ENCODE results near the gene TRHDE. TPM values are rescaled to one million over a fixed set of nuclear protein-coding genes. Genes with fewer than 3 reads are reported as not detected.

Gene TRHDE
- polyA plus RNA-seq, 1 donor (not counting 4 experiments of a cell fraction or from before 2014, with no cell fraction given), result 0.12 TPM

DNA sequence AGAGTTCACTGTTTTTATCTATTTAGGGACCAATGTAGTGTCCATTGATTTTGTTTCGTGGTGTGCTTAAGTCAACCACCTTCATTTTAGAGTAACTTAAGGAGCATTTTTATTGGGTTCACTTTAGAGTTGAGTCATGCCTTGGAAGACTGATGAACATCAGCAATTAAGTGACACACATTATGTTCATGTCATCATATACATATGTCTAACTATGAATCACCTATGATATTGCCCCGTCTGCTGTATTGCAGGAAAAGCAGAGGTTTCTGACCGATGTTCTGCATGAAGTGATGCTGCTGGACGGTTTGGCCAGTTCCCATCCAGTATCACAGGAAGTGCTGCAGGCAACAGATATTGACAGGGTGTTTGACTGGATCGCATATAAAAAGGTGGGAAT lies 227.1 kb downstream of the TRHDE start:
- Histone ChIP-seq H3K4me3 (ENCODE audit: control insufficient read depth in 2 of 3, extremely low read depth in 1 of 3, insufficient read depth in 2 of 3, low read depth in 1 of 3, low read length in 3 of 3) (no peak overlapping the region), H4K20me1 (ENCODE audit: control insufficient read depth, extremely low read depth, insufficient read depth, low read length) (no peaks in the 10 kb centered on the region), H3K79me2 (ENCODE audit: control insufficient read depth, insufficient read depth, low read length) (no peaks in the 10 kb centered on the region), H3K9ac (ENCODE audit: control insufficient read depth, extremely low read depth, insufficient read depth, low read length) (no peak overlapping the region), H3K9me3 (ENCODE audit: control insufficient read depth, low read depth, low read length) (no peaks in the 10 kb centered on the region), H3K9me1 (ENCODE audit: control insufficient read depth, extremely low read depth, insufficient read depth, low read length) (no peaks in the 10 kb centered on the region), H3K36me3 (ENCODE audit: control insufficient read depth in 2 of 2, extremely low read depth in 1 of 2, insufficient read depth in 2 of 2, low read length in 2 of 2) (no peaks in the 10 kb centered on the region), H3K4me2 (ENCODE audit: control insufficient read depth, extremely low read depth, insufficient read depth, low read depth, low read length) (no peak overlapping the region), H3K27me3 (ENCODE audit: control insufficient read depth, extremely low read depth, insufficient read depth, low read length) (no peaks in the 10 kb centered on the region), H2AFZ (ENCODE audit: control insufficient read depth, low read length) (no peak overlapping the region), H3K27ac (ENCODE audit: control insufficient read depth, insufficient read depth, low read length) (no peak overlapping the region), H3K4me1 (ENCODE audit: control insufficient read depth, extremely low read depth, insufficient read depth, low read length) (no peaks in the 10 kb centered on the region)
- TF ChIP-seq, protein P1, sequence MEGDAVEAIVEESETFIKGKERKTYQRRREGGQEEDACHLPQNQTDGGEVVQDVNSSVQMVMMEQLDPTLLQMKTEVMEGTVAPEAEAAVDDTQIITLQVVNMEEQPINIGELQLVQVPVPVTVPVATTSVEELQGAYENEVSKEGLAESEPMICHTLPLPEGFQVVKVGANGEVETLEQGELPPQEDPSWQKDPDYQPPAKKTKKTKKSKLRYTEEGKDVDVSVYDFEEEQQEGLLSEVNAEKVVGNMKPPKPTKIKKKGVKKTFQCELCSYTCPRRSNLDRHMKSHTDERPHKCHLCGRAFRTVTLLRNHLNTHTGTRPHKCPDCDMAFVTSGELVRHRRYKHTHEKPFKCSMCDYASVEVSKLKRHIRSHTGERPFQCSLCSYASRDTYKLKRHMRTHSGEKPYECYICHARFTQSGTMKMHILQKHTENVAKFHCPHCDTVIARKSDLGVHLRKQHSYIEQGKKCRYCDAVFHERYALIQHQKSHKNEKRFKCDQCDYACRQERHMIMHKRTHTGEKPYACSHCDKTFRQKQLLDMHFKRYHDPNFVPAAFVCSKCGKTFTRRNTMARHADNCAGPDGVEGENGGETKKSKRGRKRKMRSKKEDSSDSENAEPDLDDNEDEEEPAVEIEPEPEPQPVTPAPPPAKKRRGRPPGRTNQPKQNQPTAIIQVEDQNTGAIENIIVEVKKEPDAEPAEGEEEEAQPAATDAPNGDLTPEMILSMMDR (optimal IDR thresholded peaks at IDR 0.05 in 1 of 3, IDR thresholded peaks at IDR 0.05 in 1 of 3, conservative IDR thresholded peaks at IDR 0.05 in 1 of 3; ENCODE audit: extremely low read depth in 1 of 3, insufficient read depth in 2 of 3, low read length in 3 of 3), result no peak
- no peak for TF ChIP-seq EZH2 (IDR thresholded peaks at IDR 0.05; ENCODE audit: low read length)
- FAIRE-seq (no peak), DNase-seq (ENCODE audit: low read depth, low spot score) (no peak)
- dilution Hi-C loops (cut with MboI; ENCODE audit: extremely low pct_ligation_motif_present, low sequenced_read_pairs), result no loop called here

DNA sequence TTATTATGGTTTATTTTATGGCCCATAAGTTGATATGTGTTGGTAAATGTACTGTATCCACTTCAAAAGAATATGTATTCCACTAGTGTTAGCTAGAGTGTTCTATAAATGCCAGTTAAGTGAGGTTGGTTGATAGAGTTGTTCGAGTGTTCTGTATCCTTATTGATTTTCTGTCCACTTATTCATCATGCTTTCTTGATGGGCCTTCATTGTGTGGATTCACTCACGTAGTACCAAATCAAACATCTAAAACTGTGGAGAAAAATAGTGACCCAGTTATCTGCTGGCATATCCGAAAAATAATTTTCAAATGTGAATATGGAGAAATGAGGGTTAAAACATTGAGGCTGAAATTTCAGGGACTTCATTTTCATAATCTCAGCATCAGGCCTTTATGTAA lies 230.4 kb downstream of the TRHDE start:
- Histone ChIP-seq H4K20me1 (ENCODE audit: control insufficient read depth, extremely low read depth, insufficient read depth, low read length) (no peaks in the 10 kb centered on the region), H3K4me1 (ENCODE audit: control insufficient read depth, extremely low read depth, insufficient read depth, low read length) (no peaks in the 10 kb centered on the region), H3K27me3 (ENCODE audit: control insufficient read depth, extremely low read depth, insufficient read depth, low read length) (no peaks in the 10 kb centered on the region), H3K4me3 (ENCODE audit: control insufficient read depth in 2 of 3, extremely low read depth in 1 of 3, insufficient read depth in 2 of 3, low read depth in 1 of 3, low read length in 3 of 3) (no peak overlapping the region), H2AFZ (ENCODE audit: control insufficient read depth, low read length) (no peak overlapping the region), H3K36me3 (ENCODE audit: control insufficient read depth in 2 of 2, extremely low read depth in 1 of 2, insufficient read depth in 2 of 2, low read length in 2 of 2) (no peaks in the 10 kb centered on the region), H3K9ac (ENCODE audit: control insufficient read depth, extremely low read depth, insufficient read depth, low read length) (no peak overlapping the region), H3K79me2 (ENCODE audit: control insufficient read depth, insufficient read depth, low read length) (no peaks in the 10 kb centered on the region), H3K9me3 (ENCODE audit: control insufficient read depth, low read depth, low read length) (no peaks in the 10 kb centered on the region), H3K9me1 (ENCODE audit: control insufficient read depth, extremely low read depth, insufficient read depth, low read length) (no peaks in the 10 kb centered on the region), H3K27ac (ENCODE audit: control insufficient read depth, insufficient read depth, low read length) (no peak overlapping the region), H3K4me2 (ENCODE audit: control insufficient read depth, extremely low read depth, insufficient read depth, low read depth, low read length) (no peak overlapping the region)
- TF ChIP-seq EZH2 (IDR thresholded peaks at IDR 0.05; ENCODE audit: low read length), result no peak
- TF ChIP-seq, protein P1 (optimal IDR thresholded peaks at IDR 0.05 in 1 of 3, IDR thresholded peaks at IDR 0.05 in 1 of 3, conservative IDR thresholded peaks at IDR 0.05 in 1 of 3; ENCODE audit: extremely low read depth in 1 of 3, insufficient read depth in 2 of 3, low read length in 3 of 3), result no peak
- DNase-seq (ENCODE audit: low read depth, low spot score) (no peak), FAIRE-seq (no peak)
- dilution Hi-C loops (cut with MboI; ENCODE audit: extremely low pct_ligation_motif_present, low sequenced_read_pairs), result no loop called here
